Duodenal mucosa (tissue), 2 donors: Measurements from ENCODE around the gene AFF2.

Experiments used
- H3K27ac ChIP-seq: one replicate; pipeline ENCODE4 v1.7.0; 2013; ENCODE audit warnings: low read depth, low read length
- H3K27me3 ChIP-seq, 2 donors: one replicate each; pipeline ENCODE4 v1.7.0; 2013; ENCODE audit warnings: low read length in 2 of 2, control low read depth in 1 of 2; ENCODE audit not compliant: insufficient read depth in 2 of 2, control insufficient read depth in 1 of 2
- H3K36me3 ChIP-seq, 2 donors: one replicate each; pipeline ENCODE4 v1.7.0; 2013; ENCODE audit warnings: low read length in 2 of 2, control low read depth in 1 of 2; ENCODE audit not compliant: insufficient read depth in 2 of 2, control insufficient read depth in 1 of 2
- H3K4me1 ChIP-seq, 2 donors: one replicate each; pipeline ENCODE4 v1.7.0; 2013; ENCODE audit warnings: low read length in 2 of 2, control low read depth in 1 of 2; ENCODE audit not compliant: insufficient read depth in 2 of 2, control insufficient read depth in 1 of 2
- H3K4me3 ChIP-seq, 2 donors: one replicate each; pipeline ENCODE4 v1.7.0; 2013; ENCODE audit warnings: low read length in 2 of 2, low read depth in 1 of 2
- H3K9ac ChIP-seq, 2 donors: one replicate each; pipeline ENCODE4 v1.7.0; 2013; ENCODE audit warnings: low read length in 2 of 2, low read depth in 1 of 2
- H3K9me3 ChIP-seq, 2 donors: one replicate each; pipeline ENCODE4 v1.7.0; 2013; ENCODE audit warnings: low read length in 2 of 2, control low read depth in 1 of 2; ENCODE audit not compliant: control insufficient read depth in 1 of 2

AFF2 gene

DNA sequence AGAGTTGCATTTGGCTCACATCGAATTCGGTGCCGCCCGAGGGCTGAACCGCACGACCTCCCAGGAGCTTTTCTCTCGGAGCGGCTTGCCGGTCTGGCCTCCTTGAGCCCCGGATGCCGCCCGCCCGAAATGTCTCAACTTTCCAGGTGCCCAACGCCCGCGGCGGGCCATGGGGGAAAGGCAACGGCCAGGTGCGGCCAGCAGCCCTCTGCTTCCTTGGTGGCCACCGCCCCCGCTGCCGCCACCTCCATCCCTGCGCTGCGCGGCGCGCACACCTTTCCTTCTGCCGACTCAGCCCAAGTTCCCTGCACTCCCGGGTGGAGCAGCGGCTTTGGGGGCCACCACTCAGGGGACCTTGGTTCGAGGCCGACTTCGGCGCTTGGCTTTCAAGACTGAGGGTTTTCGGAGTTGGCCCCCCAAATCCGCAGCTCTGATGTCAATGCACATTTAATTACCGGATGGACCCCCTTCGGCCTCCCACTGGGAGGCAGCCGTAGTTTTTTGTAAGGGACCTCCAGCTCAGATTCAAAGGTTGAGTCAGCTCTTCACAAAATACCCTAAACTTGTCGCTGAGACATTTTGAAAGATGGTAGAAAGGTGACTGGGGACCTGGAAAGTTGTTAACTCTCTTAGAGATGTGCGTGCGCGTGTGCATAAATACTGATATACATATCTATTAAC lies 1.1 kb downstream of the AFF2 start:
- Histone ChIP-seq H3K36me3 (no peaks in the 10 kb centered on the region), H3K27ac (no peak overlapping the region), H3K27me3 (peaks cover 12 to 17% of the 10 kb centered on the region in 2 donors), H3K4me1 (peaks cover 0 to 5% of the 10 kb centered on the region in 2 donors), H3K9ac (no peak overlapping the region), H3K4me3 (no peak overlapping the region), H3K9me3 (no peaks in the 10 kb centered on the region)

DNA sequence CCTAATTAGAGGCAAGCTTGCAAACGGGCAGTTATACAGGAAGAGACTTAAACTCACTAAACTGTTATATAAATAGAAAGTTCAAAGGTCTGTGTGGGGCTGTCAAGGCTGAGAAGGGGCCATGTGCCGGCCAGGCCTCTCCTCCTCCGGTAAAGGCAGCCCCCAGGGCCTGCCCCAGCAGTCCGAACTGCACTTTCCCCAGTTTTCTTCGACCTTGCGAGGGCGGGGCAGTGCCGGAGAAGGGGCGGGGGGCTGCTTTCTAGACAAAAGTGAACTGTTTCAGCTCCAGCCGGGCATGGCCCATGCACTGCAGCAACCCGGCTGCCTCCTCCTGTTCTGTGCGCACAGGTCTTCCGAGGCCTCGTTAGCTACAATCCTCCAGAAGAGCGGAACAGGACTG lies 4.1 kb downstream of the AFF2 start:
- Histone ChIP-seq H3K9me3 (no peaks in the 10 kb centered on the region), H3K4me1 (peaks cover 0 to 5% of the 10 kb centered on the region in 2 donors), H3K4me3 (no peak overlapping the region), H3K27me3 (peaks cover 12 to 17% of the 10 kb centered on the region in 2 donors), H3K36me3 (no peaks in the 10 kb centered on the region), H3K27ac (no peak overlapping the region), H3K9ac (no peak overlapping the region)

DNA sequence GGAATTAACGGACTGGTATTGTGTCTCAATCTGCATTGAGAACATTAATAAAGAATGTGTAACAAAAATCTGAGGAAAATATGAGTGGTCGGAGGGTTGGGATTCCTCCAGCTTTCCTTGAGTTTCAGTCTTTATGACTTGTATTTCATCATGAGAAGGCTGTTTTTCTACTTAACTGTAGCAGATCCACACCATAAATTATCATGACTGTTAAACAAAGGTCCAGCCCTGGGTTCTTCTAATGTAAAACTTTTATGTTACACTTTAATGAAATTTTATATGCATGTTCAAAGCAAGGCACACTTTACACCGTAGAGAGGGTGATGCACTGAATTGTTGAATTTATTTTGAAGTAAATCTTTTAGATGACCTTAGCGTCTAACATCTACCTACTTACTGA lies 7.0 kb downstream of the AFF2 start:
- Histone ChIP-seq H3K27me3 (peaks cover 4 to 5% of the 10 kb centered on the region in 2 donors), H3K36me3 (no peaks in the 10 kb centered on the region), H3K9ac (no peak overlapping the region), H3K4me3 (no peak overlapping the region), H3K4me1 (no peaks in the 10 kb centered on the region), H3K9me3 (no peaks in the 10 kb centered on the region), H3K27ac (no peak overlapping the region)

DNA sequence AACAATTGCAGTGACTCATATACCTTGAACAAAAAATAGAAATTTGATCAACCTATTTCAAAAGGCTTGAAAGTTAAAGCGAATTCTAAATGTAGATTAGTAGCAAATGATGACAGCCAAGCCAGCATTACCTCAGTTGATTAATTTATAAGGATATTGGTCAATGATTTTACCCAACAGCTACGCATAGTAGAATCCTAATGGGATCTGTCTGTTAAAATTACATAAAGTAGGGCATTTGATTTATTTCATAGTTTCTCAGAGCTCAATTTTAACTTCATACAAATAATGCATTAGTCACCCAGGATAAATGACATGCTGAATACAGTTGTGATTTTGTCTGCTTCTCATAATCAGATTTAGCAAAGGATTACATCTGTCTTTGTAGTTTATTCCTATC lies 12.0 kb downstream of the AFF2 start:
- H3K4me3 ChIP-seq, result no peak overlapping the region
- no peak overlapping the region for H3K9ac ChIP-seq
- no peaks in the 10 kb centered on the region for H3K9me3 ChIP-seq
- H3K4me1 ChIP-seq, result no peaks in the 10 kb centered on the region
- no peaks in the 10 kb centered on the region for H3K27me3 ChIP-seq
- H3K36me3 ChIP-seq, result no peaks in the 10 kb centered on the region
- H3K27ac ChIP-seq, result no peak overlapping the region

DNA sequence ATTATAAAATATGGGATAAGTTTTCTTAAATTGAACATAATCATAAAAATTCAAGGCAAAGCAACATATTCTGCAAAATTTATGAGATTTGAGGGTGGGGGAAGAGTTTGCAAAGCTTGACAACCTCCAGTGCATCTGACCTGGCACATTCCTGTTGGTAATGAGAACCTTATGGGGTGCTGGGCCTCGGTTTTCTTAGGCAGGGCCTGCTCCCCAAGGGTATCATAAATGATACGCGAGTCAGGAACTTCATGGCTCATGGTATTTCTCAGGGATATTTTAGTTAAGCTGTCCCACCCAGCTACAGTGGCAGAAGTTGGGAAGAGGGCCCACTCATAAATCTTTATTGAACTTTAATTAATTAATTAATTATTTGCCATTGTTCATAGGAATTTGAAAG lies 13.2 kb downstream of the AFF2 start:
- Histone ChIP-seq H3K4me3 (no peak overlapping the region), H3K36me3 (no peaks in the 10 kb centered on the region), H3K4me1 (no peaks in the 10 kb centered on the region), H3K9me3 (no peaks in the 10 kb centered on the region), H3K27ac (no peak overlapping the region), H3K27me3 (no peaks in the 10 kb centered on the region), H3K9ac (no peak overlapping the region)

DNA sequence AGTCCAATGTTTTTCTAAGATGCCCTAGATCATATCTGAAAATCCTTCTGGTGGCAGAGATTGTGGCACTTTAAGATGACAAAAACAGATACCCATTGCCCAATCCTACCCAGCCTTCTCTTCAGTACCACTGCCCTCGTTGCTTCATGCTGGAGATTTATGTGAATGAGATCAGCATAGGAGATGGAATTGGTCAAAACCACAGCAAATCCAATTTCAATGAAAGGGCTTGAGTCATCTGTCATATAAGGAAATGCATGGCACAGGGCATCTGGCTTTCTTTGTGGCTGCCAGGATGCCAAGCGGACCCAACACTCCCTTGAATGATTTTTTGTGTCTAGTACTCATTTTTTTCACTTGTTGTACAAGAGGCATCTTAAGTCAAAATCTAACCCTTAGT lies 16.8 kb downstream of the AFF2 start:
- H3K9ac ChIP-seq, result no peak overlapping the region
- no peaks in the 10 kb centered on the region for H3K36me3 ChIP-seq
- no peak overlapping the region for H3K4me3 ChIP-seq
- H3K9me3 ChIP-seq, result no peaks in the 10 kb centered on the region
- no peak overlapping the region for H3K27ac ChIP-seq
- H3K27me3 ChIP-seq, result no peaks in the 10 kb centered on the region
- no peaks in the 10 kb centered on the region for H3K4me1 ChIP-seq

DNA sequence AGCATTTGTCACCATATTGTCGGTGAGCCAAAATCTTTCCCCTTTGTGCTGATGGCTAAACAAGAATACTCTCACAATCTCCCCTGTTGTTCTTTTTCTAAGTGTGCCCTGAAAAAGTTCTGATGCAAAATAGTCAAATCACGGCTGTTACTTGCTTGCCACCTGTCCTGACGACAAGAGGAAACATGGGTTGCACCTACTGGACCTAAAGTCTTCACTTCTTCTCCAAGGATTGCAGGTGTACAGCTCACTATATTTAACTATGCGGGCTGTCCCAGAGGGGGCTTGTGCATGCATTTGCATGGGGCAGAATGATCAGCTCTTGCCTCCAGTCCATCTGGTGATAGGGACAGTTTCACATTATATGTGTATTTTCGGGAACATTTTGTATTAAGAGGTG lies 21.6 kb downstream of the AFF2 start:
- Histone ChIP-seq H3K9me3 (no peaks in the 10 kb centered on the region), H3K36me3 (no peaks in the 10 kb centered on the region), H3K27me3 (no peaks in the 10 kb centered on the region), H3K4me3 (no peak overlapping the region), H3K9ac (no peak overlapping the region), H3K27ac (no peak overlapping the region), H3K4me1 (no peaks in the 10 kb centered on the region)

DNA sequence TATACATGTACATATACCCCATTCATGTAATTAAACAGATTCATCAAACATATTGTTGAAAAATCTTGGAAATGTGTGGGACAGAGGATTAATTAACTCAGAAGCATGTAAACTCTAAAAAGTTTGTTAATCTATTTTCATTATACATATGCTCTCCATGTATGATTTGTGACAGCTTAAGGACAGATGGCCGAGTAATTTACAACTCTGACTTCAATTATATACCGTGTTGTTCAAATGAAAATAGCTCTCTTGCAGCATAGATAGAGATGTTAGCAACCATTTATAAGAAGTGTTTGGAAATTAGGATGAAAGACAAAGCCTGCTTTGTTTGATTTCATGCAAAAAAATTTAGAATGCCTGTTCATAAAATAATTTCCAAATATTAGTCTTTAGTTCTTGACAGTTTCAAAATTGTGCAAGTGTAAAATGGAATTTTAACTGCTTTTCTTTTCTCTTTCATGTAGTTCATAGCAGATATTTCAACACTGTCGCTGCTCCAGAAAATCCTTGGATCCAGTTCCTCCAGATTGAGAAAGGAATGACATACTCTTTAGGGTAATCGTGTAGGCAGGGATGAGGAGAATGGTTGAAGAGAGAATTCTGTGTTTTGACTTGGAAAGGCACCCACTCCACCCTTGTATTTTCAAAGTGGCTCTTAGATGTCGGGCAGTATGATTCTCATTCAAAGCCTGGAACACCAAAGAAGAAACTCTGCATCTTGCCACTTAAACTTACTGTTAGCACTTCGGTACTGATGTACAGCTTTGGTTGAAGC lies 23.1 kb downstream of the AFF2 start:
- Histone ChIP-seq H3K27ac (no peak overlapping the region), H3K9ac (no peak overlapping the region), H3K4me3 (no peak overlapping the region), H3K4me1 (no peaks in the 10 kb centered on the region), H3K36me3 (no peaks in the 10 kb centered on the region), H3K9me3 (no peaks in the 10 kb centered on the region), H3K27me3 (no peaks in the 10 kb centered on the region)

DNA sequence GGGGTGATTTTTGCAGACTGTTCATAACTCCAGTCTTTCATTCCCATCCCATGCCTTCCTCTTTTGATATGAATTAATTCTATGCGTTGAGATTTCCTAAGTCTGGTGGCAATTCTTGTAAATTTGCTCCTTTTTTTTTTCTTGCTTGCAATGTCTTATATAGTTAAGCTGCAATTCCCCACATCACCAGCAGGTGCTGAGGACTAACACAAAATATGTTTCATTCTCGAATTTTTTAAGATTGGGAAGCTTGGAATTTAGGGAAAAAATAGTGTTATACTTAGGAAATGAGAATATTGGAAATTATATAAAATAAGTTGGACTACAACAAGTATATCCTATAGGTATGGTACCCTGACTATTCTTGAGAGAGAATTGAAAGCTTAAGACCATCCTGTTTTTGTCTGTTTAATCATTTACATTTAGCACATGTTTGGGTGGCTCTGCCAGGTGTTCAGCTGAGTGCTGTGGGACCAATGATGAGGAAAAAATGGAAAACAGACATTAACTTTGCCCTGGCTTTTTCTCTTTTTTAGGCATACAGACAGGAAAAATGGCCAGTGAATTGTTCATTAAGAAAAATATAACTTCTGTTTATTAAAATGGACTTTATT lies 30.2 kb downstream of the AFF2 start:
- Histone ChIP-seq H3K9ac (no peak overlapping the region), H3K9me3 (no peaks in the 10 kb centered on the region), H3K36me3 (no peaks in the 10 kb centered on the region), H3K4me3 (no peak overlapping the region), H3K27ac (no peak overlapping the region), H3K4me1 (no peaks in the 10 kb centered on the region), H3K27me3 (no peaks in the 10 kb centered on the region)

DNA sequence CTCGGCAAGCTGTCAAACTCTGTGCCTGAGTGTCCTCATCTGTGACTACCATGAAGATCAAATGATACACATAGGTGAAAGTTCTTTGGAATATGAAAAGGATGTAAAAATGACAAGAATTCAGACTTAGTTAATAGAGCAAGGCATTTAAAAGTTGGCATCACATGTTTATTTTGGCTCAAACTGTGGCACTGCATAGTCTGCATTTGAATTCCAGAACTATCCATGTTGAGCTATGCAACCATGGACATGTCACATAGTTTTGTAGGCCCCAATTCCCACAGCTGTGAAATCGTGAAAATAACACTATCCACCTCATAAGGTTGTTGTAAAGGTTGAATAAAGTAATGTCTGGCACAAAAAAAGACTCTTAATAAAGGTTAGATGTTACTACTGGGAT lies 33.9 kb downstream of the AFF2 start:
- no peak overlapping the region for H3K4me3 ChIP-seq
- H3K9ac ChIP-seq, result no peak overlapping the region
- no peak overlapping the region for H3K27ac ChIP-seq
- H3K27me3 ChIP-seq, result no peaks in the 10 kb centered on the region
- H3K9me3 ChIP-seq, result no peaks in the 10 kb centered on the region
- no peaks in the 10 kb centered on the region for H3K36me3 ChIP-seq
- no peaks in the 10 kb centered on the region for H3K4me1 ChIP-seq
